MM.1S (cell line): ENCODE data around the gene MEGF11.

Experiments used
- DNase-seq: peaks from one replicate; pipeline ENCODE4 v3.0.0-alpha.2; 2015
- H2AFZ ChIP-seq: fragments of 300-600 bp; sonication (generic); 2 replicates; pipeline ENCODE4 v1.6.0; 2016; ENCODE audit warnings: antibody characterized with exemption, low read length
- H3F3A ChIP-seq: fragments of 300-600 bp; sonication (generic); 2 replicates; pipeline ENCODE4 v1.6.1; 2016; ENCODE audit warnings: mild to moderate bottlenecking, antibody characterized with exemption, low read length, moderate library complexity, mixed read lengths; ENCODE audit not compliant: insufficient read depth
- H3K27ac ChIP-seq: fragments of 300-600 bp; sonication (generic); 2 replicates; pipeline ENCODE4 v1.5.1; 2016; ENCODE audit warnings: mild to moderate bottlenecking, low read length
- H3K27me3 ChIP-seq: fragments of 300-600 bp; sonication (generic); replicated peaks from 2 replicates; pipeline ENCODE4 v1.6.0; 2016; ENCODE audit warnings: low read length; ENCODE audit not compliant: insufficient read depth
- H3K36me3 ChIP-seq: fragments of 300-600 bp; sonication (generic); replicated peaks from 2 replicates; pipeline ENCODE4 v1.6.1; 2016; ENCODE audit warnings: mild to moderate bottlenecking, low read length, mixed read lengths; ENCODE audit not compliant: insufficient read depth
- H3K4me1 ChIP-seq: fragments of 300-600 bp; sonication (generic); 2 replicates; pipeline ENCODE4 v1.6.1; 2016; ENCODE audit warnings: low read length, mixed read lengths
- H3K4me2 ChIP-seq: fragments of 300-600 bp; sonication (generic); 2 replicates; pipeline ENCODE4 v1.6.0; 2016; ENCODE audit warnings: low read depth, low read length
- H3K4me3 ChIP-seq: fragments of 300-600 bp; sonication (generic); 2 replicates; pipeline ENCODE4 v1.5.1; 2016; ENCODE audit warnings: low read length, mixed read lengths
- H3K79me2 ChIP-seq: fragments of 300-600 bp; sonication (generic); 2 replicates; pipeline ENCODE4 v1.6.1; 2016; ENCODE audit warnings: mixed run types, low read length, mixed read lengths
- H3K9ac ChIP-seq: fragments of 300-600 bp; sonication (generic); 2 replicates; pipeline ENCODE4 v1.6.1; 2016; ENCODE audit warnings: low read length, mixed read lengths
- H3K9me2 ChIP-seq: fragments of 300-600 bp; sonication (generic); replicated peaks from 2 replicates; pipeline ENCODE4 v1.6.1; 2016; ENCODE audit warnings: mild to moderate bottlenecking, low read length, mixed read lengths; ENCODE audit not compliant: insufficient read depth
- H3K9me3 ChIP-seq: fragments of 300-600 bp; sonication (generic); replicated peaks from 2 replicates; pipeline ENCODE4 v1.6.1; 2016; ENCODE audit warnings: mild to moderate bottlenecking, low read length, mixed read lengths; ENCODE audit not compliant: insufficient read depth
- H4K20me1 ChIP-seq: fragments of 300-600 bp; sonication (generic); 2 replicates; pipeline ENCODE4 v1.6.1; 2016; ENCODE audit warnings: mild to moderate bottlenecking, low read length, moderate library complexity, mixed read lengths; ENCODE audit not compliant: insufficient read depth
- CTCF ChIP-seq: fragments of 300-600 bp; sonication (generic); IDR thresholded peaks from 2 replicates; pipeline ENCODE4 v1.5.1; 2016; ENCODE audit warnings: antibody characterized with exemption, low read length, mixed read lengths
- EZH2 ChIP-seq: fragments of 300-600 bp; sonication (generic); optimal IDR thresholded peaks from 2 replicates; pipeline ENCODE3; 2017; ENCODE audit warnings: low read depth, mild to moderate bottlenecking, antibody characterized with exemption, low read length, mixed read lengths
- EZH2phosphoT487 ChIP-seq: fragments of 300-600 bp; sonication (generic); IDR thresholded peaks from 2 replicates; pipeline ENCODE4 v1.6.1; 2018; ENCODE audit warnings: antibody characterized with exemption, low read length

MEGF11 gene

DNA sequence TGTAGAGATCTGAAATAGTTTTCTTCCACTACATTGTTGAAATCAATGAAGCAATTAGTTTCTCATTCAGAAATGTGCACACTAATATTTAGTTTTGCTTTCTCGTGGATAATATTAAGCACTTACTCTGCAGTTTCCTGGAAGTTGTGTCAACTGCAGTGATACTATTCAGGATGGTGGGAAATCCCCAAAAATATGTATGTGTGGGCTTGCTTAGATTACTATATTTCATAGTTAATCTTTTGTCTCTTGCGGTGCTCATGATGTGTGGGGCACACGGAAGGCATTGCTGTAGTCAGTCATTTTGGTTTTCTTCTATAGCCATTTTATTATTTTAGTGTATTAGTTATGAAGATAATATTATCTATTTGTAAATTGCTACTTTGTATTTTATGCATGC, 364.6 kb downstream of the MEGF11 start:
- Histone ChIP-seq H3K79me2 (no peaks in the 10 kb centered on the region), H3F3A (no peaks in the 10 kb centered on the region)

GRCh38 chr15:65887565-65887964, 366.0 kb downstream of the MEGF11 start:
- no peak overlapping the region for H3K4me2 ChIP-seq
- no peak overlapping the region for H2AFZ ChIP-seq
- H3K27ac ChIP-seq, result no peak overlapping the region
- H3F3A ChIP-seq, result 0 out of 2 replicates have a peak, but pooled peaks cover under 1% of the 10 kb centered on the region
- no peak for DNase-seq
- no peak overlapping the region for H3K4me3 ChIP-seq
- no peaks in the 10 kb centered on the region for H3K9me2 ChIP-seq
- TF ChIP-seq EZH2, result no peak
- TF ChIP-seq EZH2phosphoT487, result no peak
- TF ChIP-seq CTCF, result no peak
- H3K36me3 ChIP-seq, result 0 out of 2 replicates have a peak, but pooled peaks cover 6% of the 10 kb centered on the region
- no peaks in the 10 kb centered on the region for H4K20me1 ChIP-seq
- no peaks in the 10 kb centered on the region for H3K27me3 ChIP-seq
- 0 out of 2 replicates have a peak, but pooled peaks cover under 1% of the 10 kb centered on the region for H3K4me1 ChIP-seq
- H3K9ac ChIP-seq, result no peak overlapping the region
- no peaks in the 10 kb centered on the region for H3K9me3 ChIP-seq
- H3K79me2 ChIP-seq, result no peaks in the 10 kb centered on the region

More for the DNA sequence above, 364.6 kb downstream of the MEGF11 start:
- no peak overlapping the region for H3K4me2 ChIP-seq
- H2AFZ ChIP-seq, result no peak overlapping the region
- 0 out of 2 replicates have a peak, but pooled peaks cover 6% of the 10 kb centered on the region for H3K36me3 ChIP-seq
- no peaks in the 10 kb centered on the region for H3K4me1 ChIP-seq
- no peak overlapping the region for H3K4me3 ChIP-seq
- no peaks in the 10 kb centered on the region for H3K9me3 ChIP-seq
- H3K9ac ChIP-seq, result no peak overlapping the region
- TF ChIP-seq EZH2phosphoT487, result no peak
- TF ChIP-seq CTCF, result no peak
- no peak for TF ChIP-seq EZH2
- H3K27ac ChIP-seq, result no peak overlapping the region
- no peaks in the 10 kb centered on the region for H4K20me1 ChIP-seq
- H3K27me3 ChIP-seq, result no peaks in the 10 kb centered on the region
- H3K9me2 ChIP-seq, result no peaks in the 10 kb centered on the region
- DNase-seq, result no peak

DNA sequence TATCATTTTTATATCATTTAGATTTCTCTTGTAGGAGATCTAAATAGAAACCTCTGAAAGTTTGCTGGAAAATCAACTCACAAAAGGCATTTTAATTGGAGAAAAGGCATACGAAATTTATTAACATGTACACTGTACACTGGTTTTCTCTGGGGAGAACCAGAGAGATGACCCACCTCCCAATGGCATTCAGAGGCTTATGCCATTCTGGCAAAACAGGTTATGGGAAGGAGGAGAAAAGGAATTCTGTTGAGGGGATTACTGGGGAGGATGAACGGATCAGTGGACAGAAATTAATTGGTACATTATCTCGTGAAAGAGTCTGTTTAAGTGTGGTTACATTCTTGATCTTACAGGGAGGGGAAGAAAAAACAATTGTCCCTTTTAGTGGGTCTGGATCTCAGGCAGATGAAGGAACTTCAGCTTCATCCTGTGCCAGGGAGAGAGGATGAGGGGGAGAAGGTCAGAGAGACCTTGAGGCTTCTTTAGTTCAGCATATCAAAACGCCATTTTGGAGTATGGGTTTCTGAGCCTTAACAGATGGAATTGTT, 367.8 kb downstream of the MEGF11 start:
- Histone ChIP-seq H3K9me2 (no peaks in the 10 kb centered on the region), H3K9ac (no peak overlapping the region), H3K4me3 (no peak overlapping the region), H3K4me2 (no peak overlapping the region), H4K20me1 (peaks cover 4% of the 10 kb centered on the region; the same call in 1 of the 2 replicates), H3K27ac (no peak overlapping the region), H3K79me2 (no peaks in the 10 kb centered on the region), H3K36me3 (0 out of 2 replicates have a peak, but pooled peaks cover 6% of the 10 kb centered on the region), H2AFZ (no peak overlapping the region), H3K9me3 (no peaks in the 10 kb centered on the region), H3K27me3 (no peaks in the 10 kb centered on the region), H3F3A (peaks cover 15% of the 10 kb centered on the region), H3K4me1 (0 out of 2 replicates have a peak, but pooled peaks cover 14% of the 10 kb centered on the region)
- DNase-seq, result no peak
- TF ChIP-seq EZH2phosphoT487, result no peak
- TF ChIP-seq CTCF, result no peak
- no peak for TF ChIP-seq EZH2
